ENCODE results near the gene TMEM72. TPM values are rescaled to one million over a fixed set of nuclear protein-coding genes. Genes with fewer than 3 reads are reported as not detected.
"Not testable (repeated sequence)": the region's sequence is repeated elsewhere in the genome, so short reads cannot be mapped to it uniquely, and the experiment has no call there.

The TMEM72 gene
- total RNA-seq, 1 experiment from 2014 or later = not detected

GRCh38 chr10:44865289-44865671 lies 45.9 kb upstream of the TMEM72 start:
- no peak overlapping the region for H3K56ac ChIP-seq (ENCODE audit: insufficient read length, low read depth, low read length)
- no peak overlapping the region for H2BK20ac ChIP-seq (ENCODE audit: low read depth, low read length, poor library complexity, severe bottlenecking)
- no peak overlapping the region for H4K5ac ChIP-seq (ENCODE audit: insufficient read length, low read depth, low read length)
- Mint-ChIP-seq H3K27me3 (ENCODE audit: low read depth) (peaks cover 59% of the 10 kb centered on the region), H3K4me1 (peaks cover 29 to 33% of the 10 kb centered on the region in 2 experiments), H3K27ac (no peak overlapping the region), H3K9me3 (peaks cover 3% of the 10 kb centered on the region in 2 experiments; a peak in 3 of 5 replicates), H3K4me3 (peak overlapping the region in 1 of 2 experiments; percentile 83; a peak in 1 of 5 replicates), H3K36me3 (ENCODE audit: insufficient read depth in 1 of 3, low read depth in 3 of 3) (no peaks in the 10 kb centered on the region; a peak in 2 of 7 replicates)
- H3K27ac ChIP-seq (ENCODE audit: insufficient read length, low read depth, low read length) = no peak overlapping the region
- no peaks in the 10 kb centered on the region for H3K9me3 ChIP-seq (ENCODE audit: control insufficient read depth, low read depth, low read length)
- H4K91ac ChIP-seq (ENCODE audit: insufficient read length, low read depth, low read length) = no peak overlapping the region
- H3K4me2 ChIP-seq (ENCODE audit: insufficient read depth, insufficient read length, low read length) = no peak overlapping the region
- no peak overlapping the region for H2AK5ac ChIP-seq (ENCODE audit: insufficient read length, low read length)
- H3K18ac ChIP-seq (ENCODE audit: insufficient read length, low read depth, low read length) = no peak overlapping the region
- no peak overlapping the region for H3K9ac ChIP-seq (ENCODE audit: extremely low read depth, insufficient read length, low read length)
- H3K14ac ChIP-seq (ENCODE audit: insufficient read depth, low read length) = peak overlapping the region; percentile 49; the same call in 1 of the 2 replicates
- H3T11ph ChIP-seq (ENCODE audit: low read length) = no peak overlapping the region
- peaks cover 9% of the 10 kb centered on the region for H3K23me2 ChIP-seq (ENCODE audit: insufficient read length, low read depth, low read length, poor library complexity, severe bottlenecking)
- no peaks in the 10 kb centered on the region for H3K79me1 ChIP-seq (ENCODE audit: insufficient read depth, low read depth, low read length, poor library complexity, severe bottlenecking)
- H4K8ac ChIP-seq (replicated peaks; ENCODE audit: insufficient read length, low read depth, low read length) = no peak overlapping the region
- no peak for DNase-seq
- H2AFZ ChIP-seq (ENCODE audit: low read length) = no peak overlapping the region
- peaks cover 14% of the 10 kb centered on the region; the same call in 1 of the 2 replicates for H3K27me3 ChIP-seq (ENCODE audit: insufficient read depth, low read length)
- no peak overlapping the region for H2BK120ac ChIP-seq (ENCODE audit: low read depth, low read length, poor library complexity, severe bottlenecking)
- WGBS (ENCODE audit: extremely low coverage, insufficient read length, low lambda C conversion rate) = no CpG with 5 or more reads among the region's 16 CpGs
- H3K79me2 ChIP-seq (ENCODE audit: insufficient read depth, low read length) = no peaks in the 10 kb centered on the region
- no peak overlapping the region for H2BK15ac ChIP-seq (ENCODE audit: low read depth, low read length)
- no peak overlapping the region for H2BK12ac ChIP-seq (ENCODE audit: insufficient read length, low read depth, low read length)
- no peak for TF ChIP-seq CTCF (conservative IDR thresholded peaks at IDR 0.05)
- no peak overlapping the region for H3K4ac ChIP-seq (ENCODE audit: low read depth, low read length)
- no peak overlapping the region for H3K23ac ChIP-seq (ENCODE audit: insufficient read length, low read depth, low read length)
- peaks cover 3% of the 10 kb centered on the region for H4K20me1 ChIP-seq (ENCODE audit: control insufficient read depth, insufficient read depth, insufficient read length)
- no peak overlapping the region for H2BK5ac ChIP-seq (ENCODE audit: insufficient read length, low read length)
- H3K4me1 ChIP-seq (ENCODE audit: insufficient read depth, low read length) = no peaks in the 10 kb centered on the region; the same call in 1 of the 2 replicates

GRCh38 chr10:44866367-44866766 lies 44.8 kb upstream of the TMEM72 start:
- not testable (repeated sequence) for H3K9me3 ChIP-seq (ENCODE audit: control insufficient read depth, low read depth, low read length); H3K14ac ChIP-seq (ENCODE audit: insufficient read depth, low read length); H3K4me2 ChIP-seq (ENCODE audit: insufficient read depth, insufficient read length, low read length); H3K27ac Mint-ChIP-seq; H2BK5ac ChIP-seq (ENCODE audit: insufficient read length, low read length); H4K91ac ChIP-seq (ENCODE audit: insufficient read length, low read depth, low read length); DNase-seq; H4K20me1 ChIP-seq (ENCODE audit: control insufficient read depth, insufficient read depth, insufficient read length); H3K23me2 ChIP-seq (ENCODE audit: insufficient read length, low read depth, low read length, poor library complexity, severe bottlenecking); H2AK5ac ChIP-seq (ENCODE audit: insufficient read length, low read length); H3K79me1 ChIP-seq (ENCODE audit: insufficient read depth, low read depth, low read length, poor library complexity, severe bottlenecking); H2BK15ac ChIP-seq (ENCODE audit: low read depth, low read length); H2AFZ ChIP-seq (ENCODE audit: low read length); H3K4me1 ChIP-seq (ENCODE audit: insufficient read depth, low read length); H3K56ac ChIP-seq (ENCODE audit: insufficient read length, low read depth, low read length); H3K4me3 Mint-ChIP-seq; H2BK12ac ChIP-seq (ENCODE audit: insufficient read length, low read depth, low read length); H3K4ac ChIP-seq (ENCODE audit: low read depth, low read length); H3T11ph ChIP-seq (ENCODE audit: low read length); H3K9ac ChIP-seq (ENCODE audit: extremely low read depth, insufficient read length, low read length); H2BK20ac ChIP-seq (ENCODE audit: low read depth, low read length, poor library complexity, severe bottlenecking); H4K8ac ChIP-seq (replicated peaks; ENCODE audit: insufficient read length, low read depth, low read length); H3K18ac ChIP-seq (ENCODE audit: insufficient read length, low read depth, low read length); H3K79me2 ChIP-seq (ENCODE audit: insufficient read depth, low read length); H3K9me3 Mint-ChIP-seq; H3K36me3 Mint-ChIP-seq (ENCODE audit: insufficient read depth in 1 of 3, low read depth in 3 of 3); H4K5ac ChIP-seq (ENCODE audit: insufficient read length, low read depth, low read length); H3K23ac ChIP-seq (ENCODE audit: insufficient read length, low read depth, low read length); H2BK120ac ChIP-seq (ENCODE audit: low read depth, low read length, poor library complexity, severe bottlenecking); H3K27ac ChIP-seq (ENCODE audit: insufficient read length, low read depth, low read length)
- H3K27me3 Mint-ChIP-seq (ENCODE audit: low read depth) = peaks cover 56% of the 10 kb centered on the region
- WGBS (ENCODE audit: extremely low coverage, insufficient read length, low lambda C conversion rate) = no CpG with 5 or more reads among the region's 2 CpGs
- H3K4me1 Mint-ChIP-seq = peaks cover 25 to 29% of the 10 kb centered on the region in 2 experiments
- H3K27me3 ChIP-seq (ENCODE audit: insufficient read depth, low read length) = peaks cover 14% of the 10 kb centered on the region; the same call in 1 of the 2 replicates

Measured in H9 (cell line).